G401.6 (cell line): ENCODE results near the gene SGTA.

Experiments
- FAIRE-seq: peaks from 2 replicates; lab custom pipeline; 2012; peaks lifted over from hg19 to GRCh38; lab: Jason Lieb, UNC

Gene SGTA

DNA sequence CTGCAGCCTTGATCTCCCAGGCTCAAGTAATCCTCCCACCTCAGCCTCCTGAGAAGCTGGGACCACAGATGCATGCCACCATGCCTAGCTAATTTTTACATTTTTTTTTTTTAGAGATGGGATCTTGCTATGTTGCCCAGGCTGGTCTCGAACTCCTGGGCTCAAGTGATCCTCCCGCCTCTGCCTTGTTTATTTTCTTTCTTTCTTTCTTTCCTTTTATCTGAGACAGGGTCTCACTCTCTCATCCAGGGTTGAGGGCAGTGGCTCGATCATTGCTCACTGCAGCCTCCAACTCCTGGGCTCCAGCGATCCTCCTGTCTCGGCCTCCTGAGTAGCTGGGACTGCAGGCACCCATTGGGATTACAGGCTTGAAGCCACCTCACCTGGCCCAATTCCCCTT is 76.8 kb downstream of the SGTA start:
- no peak for FAIRE-seq
